UCSD-AML1 (cell line): Measurements from ENCODE around the gene HSPB8.
A peak's percentile ranks its signal among the peaks of the same experiment; 100 is the strongest.

ENCODE experiments used
- DNase-seq: peaks from one replicate; lab custom pipeline; 2025; ENCODE audit not compliant: unreplicated experiment; lab: John Stamatoyannopoulos, UW

Gene HSPB8, protein sequence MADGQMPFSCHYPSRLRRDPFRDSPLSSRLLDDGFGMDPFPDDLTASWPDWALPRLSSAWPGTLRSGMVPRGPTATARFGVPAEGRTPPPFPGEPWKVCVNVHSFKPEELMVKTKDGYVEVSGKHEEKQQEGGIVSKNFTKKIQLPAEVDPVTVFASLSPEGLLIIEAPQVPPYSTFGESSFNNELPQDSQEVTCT

DNA sequence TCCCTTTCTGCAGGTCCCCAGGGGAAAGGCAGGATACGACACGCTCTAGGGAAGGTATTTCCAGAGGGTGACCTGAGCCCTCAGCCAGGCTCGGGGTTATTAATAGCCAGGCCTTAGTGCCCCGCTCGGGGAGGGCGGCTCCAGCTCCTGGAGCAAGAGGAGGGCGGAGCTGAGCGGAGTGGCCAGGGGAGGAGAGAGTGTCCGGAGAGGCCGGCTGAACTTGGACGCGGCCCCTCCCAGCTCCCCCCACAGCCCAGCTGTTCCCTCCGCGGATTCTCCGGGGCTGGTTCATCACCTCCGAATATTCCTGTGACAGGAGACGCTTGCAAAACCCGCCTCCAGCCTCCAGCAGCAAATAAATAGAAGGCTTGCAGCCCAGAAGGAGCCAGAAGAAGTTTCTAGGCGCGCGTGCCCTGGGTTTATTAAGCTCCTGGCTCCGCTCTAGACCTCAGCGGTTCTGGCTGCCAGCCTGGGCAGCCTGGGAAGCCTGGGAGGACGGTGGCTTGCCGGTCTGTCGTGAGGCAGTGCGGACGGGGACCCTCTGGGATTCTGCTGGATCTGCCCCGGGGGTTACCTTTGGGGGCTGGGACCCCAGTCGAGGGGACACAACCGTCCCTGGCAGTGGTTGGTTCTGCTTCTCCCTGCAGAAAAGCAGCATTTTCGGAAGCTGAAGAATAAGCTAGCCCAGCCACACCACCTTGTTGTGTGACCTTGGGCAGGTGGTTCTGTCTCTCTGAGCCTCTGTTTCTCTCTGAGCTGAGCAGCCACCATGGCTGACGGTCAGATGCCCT, at the start of gene HSPB8:
HSPB8 (plus strand) TSS at position 388 of the 791 bp plus-strand sequence; CDS start at position 770, 382 bp downstream.
- no peak for DNase-seq

DNA sequence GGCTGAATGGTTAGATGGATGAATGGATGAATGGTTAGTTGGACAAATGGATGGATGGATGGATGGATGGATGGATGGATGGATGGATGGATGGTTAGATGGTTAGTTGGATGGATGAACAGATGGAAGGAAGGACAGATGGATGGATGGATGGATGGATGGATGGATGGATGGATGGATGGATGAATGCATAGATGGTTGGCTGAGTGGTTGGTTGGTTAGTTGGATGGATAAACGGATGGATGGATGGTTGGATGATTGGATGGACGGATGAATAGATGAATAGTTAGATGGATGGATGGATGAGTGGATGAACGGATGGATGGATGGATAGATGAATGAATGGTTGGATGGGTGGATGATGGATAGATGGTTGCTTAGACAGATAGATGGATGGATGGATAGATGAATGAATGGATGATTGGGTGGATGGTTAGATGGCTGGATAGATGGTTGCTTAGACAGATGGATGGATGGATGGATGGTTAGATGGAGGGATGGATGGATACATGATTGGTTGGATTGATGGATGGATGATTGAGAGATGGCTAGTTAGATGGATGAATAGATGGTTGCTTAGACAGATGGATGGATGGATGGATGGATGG, 48.8 kb upstream of the HSPB8 start:
- no peak for DNase-seq

DNA sequence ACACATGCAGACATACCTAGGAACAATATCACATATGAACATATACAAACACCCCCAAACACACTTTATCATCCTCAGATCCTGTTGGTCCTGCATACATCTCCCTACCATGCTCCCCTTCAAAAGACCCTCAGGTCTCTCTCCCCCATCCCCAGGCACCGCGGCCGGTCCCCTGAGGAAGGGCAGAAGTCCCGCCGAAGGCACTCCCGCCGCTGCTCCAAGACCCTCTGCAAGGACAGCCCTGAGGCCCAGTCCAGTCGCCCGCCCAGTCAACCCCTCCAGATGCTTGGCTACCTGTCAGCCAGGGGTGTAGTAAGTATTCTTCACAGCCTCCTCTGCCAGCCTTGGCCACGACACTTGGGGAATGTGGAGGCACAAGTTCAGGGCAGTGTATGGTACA, 48.2 kb upstream of the HSPB8 start:
- DNase-seq = no peak

DNA sequence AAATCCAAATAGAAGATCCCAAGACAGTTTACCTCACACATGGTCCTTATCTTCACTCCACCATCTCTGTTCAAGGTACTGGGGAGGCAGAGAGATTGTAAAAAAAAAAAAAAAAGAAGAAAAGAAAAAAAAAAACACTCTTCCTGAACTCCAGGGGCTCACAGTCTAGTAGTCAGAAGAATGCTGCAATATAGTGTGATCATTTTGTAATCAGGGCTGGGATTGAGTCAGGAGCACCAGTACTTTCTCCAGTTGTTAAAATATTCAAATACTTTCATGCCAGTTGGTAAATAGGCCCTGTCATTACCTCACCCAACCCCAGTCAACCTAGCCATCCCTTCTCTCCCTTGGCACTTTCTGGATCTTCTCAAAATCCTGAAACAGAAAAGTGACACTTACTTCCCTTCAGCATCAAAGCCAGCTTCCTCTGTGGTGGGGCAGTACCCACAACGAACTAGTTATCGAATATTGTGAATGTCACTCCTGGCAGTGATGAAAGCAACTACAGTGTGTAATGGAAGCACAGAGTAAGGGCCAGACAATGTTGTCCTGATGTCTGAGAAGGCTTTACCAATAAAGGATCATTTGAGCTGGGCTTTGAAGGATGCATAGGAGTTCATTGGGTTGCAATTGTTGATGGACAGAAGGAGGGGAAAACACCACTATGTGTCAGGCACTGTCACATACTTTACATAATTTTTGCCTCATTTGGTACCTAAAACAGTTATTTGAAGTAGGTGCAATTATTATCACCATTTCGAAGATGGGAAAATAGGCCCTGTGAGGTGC, 44.3 kb upstream of the HSPB8 start:
- peak; percentile 54 for DNase-seq

DNA sequence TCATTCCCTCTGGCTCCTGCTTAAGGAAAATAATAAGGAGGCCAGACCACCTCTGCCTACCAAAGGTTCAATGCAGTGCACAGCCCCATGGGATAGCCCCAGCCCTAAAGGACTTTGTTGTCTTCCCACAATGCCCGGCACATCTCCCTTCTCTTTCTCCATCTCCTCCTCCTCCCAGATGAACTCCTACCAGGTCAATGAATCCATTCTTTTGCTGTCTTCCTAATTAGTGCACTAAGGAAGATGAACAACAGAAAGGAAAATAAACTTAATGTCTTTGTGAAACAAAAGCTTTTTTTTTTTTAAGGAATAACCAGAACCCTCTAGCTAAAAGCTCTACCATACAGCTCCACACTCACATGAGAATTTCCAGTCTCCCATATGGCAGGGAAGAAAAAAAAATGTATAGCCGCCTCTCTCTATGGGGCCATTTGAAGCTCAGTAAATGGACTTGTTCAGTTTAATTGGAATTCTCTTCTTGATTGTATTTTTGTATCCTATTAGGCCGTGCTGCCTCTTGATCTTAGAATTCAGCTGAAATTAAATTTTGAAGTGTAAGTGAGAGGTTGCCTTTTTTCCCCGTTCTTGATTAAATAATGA, 41.8 kb upstream of the HSPB8 start:
- DNase-seq = no peak

DNA sequence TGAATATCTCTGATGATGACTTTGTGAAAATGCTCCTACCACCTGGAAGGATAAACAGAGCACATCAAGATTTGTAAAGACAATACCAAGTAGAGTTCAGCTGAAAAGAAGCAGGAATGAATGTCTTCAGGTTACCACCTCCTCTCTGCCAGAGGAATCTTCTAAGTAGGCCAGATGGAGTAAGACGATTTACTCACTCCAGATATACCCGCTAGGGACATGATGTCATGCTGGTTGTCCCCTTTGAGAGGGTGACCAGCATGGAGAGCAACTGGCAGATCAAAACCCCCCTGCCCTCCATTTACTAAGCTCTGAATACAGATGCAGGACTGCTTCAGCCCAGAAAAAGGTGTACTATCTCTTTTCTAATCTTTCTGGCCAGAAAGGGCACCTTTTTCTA, 39.3 kb upstream of the HSPB8 start:
- no peak for DNase-seq

DNA sequence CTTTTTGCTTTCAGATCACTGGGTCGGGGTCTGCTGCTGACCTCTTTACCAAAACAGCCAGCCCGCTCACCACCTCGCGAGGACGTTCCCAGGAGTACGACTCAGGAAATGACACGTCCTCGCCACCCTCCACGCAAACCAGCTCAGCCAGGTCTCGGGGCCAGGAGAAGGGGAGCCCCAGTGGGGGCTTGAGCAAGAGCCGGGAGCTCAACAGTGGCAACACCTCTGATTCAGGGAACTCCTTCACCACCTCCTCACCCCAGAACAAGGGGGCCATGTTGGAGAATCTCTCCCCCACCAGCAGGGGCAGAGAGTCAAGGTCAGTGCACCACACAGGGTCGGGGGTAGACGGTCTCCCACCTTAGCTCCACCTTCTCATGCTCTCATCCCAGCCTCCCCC, 33.4 kb upstream of the HSPB8 start:
- no peak for DNase-seq

DNA sequence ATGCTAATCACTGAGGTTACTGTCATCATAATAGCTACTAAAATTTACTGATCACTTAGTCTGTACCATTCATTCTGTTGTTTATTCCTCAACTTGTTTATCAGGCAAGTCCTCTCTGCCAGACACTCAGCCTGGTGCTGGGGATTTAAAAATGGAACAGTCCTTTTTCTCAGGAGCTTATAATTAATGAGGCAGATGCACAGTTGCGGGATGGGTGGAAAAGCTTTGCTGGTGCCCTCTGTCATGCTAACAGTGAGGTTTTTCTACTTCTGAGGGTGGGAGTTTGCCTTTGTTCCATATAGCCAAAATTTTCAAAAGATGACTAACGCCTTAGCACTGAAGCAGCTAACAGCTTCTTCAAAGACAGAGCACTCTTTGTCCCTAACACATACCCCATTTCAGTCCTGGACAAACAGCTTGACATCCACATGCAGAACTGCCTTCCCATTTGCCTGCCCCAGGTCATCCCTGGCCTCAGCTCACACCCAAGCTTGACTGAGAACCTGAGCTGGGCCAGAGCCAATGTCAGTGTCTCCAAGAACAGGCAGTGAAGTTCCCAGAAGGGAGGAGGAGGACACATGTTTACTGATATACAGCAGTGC, 30.8 kb upstream of the HSPB8 start:
- DNase-seq = no peak

DNA sequence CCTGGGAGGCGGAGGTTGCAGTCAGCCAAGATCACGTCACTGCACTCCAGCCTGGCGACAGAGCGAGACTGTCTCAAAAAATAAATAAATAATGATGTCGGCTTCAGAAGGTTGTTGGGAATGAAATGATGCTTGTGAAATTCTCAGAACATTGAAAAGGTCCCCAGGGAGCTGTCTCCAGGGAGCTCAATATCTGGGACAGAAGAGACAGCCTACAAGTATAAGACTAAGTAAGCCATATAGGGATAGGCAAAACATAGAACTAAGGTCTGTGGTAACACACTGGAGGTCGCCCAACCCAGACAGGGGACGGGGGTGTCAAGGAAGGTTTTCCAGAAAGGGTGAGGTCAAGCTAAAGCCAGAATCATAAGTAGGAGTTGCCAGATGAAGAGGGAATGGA, 29.5 kb upstream of the HSPB8 start:
- DNase-seq = no peak

DNA sequence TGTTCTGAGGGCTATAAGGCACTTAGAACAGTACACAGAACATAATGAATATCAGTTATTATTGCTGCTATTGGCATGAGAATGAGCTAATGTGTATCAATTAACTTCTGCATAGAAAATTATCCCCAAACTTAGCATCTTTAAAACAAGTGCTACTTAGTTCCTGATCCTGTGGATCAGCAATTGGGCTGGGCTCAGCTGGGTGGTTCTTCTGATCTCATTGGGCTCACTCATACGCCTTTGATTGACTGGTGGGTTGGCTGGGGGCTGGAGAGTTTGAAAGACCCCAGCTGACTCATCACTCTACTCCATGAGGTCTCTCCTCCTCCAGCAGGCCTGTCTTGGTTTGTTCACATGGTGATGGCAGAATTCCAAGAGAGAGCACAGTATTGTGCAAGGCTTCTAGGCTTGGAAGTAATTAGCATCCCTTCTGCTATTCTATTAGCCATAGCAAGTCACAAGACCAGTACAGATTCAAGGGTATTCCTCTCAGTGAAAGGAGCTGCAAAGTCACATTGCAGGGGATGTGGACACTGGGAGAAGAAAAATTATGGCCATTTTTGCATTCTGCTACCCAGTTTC, 27.2 kb upstream of the HSPB8 start:
- no peak for DNase-seq

DNA sequence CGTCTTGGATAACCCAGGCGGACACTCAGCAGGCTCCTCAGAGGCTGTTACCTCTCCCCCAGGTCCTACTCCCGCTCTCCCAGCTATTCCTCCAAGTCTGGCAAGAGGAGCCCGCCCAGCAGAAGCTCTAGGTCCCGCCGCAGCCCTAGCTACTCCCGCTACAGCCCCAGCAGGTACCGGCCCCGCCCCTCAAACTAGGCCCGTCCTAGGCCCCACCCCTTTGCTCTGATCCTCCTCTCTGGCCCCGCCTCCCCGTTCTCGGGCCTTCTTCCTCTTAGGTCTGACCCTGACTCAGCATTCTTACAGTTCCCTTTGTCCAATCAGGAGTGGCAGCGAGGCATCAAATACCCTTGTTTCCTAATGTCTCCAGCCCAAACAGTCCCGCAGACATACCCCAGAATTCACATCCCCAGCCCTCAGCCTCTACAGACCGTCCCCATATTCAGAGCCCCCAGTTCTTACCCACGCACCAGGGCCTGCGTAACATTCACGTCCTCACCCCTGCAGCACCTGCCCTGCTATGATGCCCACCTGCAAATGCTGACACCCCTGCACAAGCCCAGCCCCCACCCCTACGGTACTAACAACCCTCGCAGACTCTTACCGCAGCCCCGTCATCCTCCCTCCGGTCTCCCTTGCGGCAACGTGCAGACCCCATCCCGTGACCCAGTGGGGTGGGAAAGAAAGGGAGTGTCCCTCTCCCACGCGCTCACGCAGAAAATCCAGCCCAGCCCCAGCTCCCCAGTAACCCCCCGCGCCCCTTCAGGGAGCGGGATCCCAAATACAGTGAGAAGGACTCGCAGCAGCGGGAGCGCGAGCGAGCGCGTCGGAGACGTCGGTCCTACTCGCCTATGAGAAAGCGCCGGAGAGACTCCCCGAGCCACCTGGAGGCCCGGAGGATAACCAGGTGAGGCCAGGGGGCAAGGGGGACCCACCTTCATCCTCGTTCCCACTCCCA, 25.0 kb upstream of the HSPB8 start:
- peak; percentile 27 for DNase-seq

DNA sequence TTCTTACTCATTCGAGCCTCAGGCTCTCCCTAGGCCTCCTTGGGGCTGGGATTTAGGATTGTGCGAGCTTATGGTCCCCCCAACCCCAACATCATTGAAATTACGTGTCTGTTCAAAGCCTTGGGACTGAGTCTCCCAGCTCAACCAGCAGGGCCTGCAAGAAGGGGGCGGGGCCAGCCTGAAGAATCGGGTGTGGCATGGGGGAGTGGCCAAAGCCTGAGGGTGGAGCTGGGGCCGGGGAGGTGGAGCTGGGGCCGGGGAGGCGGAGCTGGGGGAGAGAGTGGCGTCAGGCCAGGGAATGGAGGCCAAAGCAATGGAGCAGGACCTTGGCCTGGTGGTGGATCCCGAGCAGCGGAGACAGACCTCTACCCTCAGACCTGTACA, 24.3 kb upstream of the HSPB8 start:
- no peak for DNase-seq

DNA sequence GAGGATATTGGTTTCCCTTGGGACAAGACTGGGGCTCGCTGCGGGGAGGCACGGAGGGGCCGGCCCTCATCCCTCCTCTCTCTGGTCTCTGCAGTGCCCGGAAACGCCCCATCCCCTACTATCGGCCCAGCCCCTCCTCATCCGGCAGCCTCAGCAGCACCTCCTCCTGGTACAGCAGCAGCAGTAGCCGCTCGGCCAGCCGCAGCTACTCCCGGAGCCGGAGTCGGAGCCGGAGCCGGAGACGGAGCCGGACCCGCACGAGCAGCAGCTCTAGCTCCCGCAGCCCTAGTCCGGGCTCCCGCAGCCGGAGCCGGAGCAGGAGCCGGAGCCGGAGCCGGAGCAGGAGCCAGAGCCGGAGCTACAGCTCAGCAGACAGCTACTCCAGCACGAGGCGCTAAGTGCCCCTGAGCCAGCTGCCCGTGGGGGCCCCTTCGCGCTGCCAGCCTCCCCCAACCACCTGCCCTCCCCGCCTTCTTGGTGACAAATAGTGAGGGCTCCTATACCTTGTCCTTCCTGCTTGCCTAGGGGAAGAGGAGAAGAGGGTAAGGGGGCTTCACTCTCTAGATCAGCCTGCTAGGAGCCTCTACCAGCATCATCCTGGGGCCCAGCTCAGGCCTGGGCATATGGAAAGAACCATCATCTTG, 22.2 kb upstream of the HSPB8 start:
- DNase-seq = no peak

DNA sequence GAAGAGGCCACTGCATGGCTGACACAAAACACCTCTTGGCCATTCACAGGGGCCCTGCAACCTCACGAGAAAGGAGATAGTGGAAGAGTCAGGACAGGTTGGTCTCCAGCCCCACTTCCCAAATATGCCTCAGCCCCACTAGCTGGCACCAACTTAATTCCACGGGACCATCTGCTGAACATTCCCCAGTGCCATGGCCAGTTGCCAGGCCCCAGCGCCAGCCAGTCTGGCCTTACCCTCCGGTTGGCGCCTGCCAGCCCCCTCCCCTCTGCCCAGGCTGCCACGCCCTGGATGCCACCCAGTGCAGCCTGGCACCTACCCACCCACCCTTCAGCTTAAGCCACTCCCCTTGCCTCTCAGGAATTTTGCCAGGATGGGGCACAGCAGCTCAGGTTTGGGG, 21.2 kb upstream of the HSPB8 start:
- no peak for DNase-seq

DNA sequence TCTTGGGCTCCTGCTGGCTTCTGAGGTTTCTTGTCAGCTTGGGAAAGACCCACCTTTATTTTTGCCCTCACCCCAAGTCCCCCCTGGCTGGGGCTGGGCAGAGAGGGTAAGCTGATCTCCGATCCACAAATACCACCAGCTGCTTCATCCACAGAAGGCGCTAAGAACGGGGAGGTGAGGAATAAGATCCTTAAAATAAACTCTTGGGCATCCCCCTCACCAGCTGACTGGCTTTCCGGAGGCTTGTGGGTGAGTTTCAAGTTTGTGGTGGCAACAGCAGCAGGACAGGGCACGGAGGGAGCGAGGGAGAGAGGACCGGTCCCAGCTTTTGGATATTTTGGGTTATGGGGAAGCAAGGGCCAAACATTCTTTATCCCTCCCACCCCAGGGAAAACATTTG, 20.8 kb upstream of the HSPB8 start:
- DNase-seq = no peak

DNA sequence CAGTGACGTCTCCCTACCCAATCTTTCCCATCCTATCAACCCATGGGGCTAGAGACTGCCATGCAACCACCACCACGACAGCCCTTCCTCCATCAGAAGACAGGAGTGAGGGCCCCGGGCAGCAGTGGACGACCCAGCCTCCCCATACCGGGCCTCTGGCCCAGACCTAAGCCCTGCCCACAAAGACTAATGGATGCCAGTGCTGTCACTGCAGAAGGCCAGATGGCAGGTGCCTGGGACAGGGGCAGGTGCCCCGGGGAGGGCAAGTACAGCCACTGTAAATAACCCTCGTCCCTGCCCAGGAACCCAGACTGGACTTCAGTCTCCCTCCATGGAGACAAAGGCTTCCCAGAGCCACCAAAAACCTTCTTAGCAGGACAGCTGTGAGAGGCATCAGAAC, 20.3 kb upstream of the HSPB8 start:
- no peak for DNase-seq

DNA sequence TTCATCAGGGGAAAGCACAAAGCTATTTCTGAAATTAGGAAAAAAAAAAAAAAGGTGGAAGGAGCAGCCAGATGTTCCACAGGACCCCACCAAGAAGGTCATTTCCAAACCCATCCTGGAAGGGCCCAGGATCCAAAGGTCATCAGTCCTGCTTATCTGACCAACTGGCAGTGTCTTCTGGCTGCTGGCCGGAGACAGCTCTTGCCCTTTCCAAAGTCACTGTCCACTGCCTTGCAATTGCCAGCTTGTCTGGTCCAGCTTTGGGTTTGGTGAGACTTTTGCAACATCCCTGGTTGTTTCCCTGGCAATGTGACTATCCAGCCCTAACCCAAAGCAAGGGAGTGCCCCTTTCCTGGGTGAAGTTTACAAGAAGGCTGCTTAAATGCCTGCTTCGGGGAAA, 18.9 kb upstream of the HSPB8 start:
- DNase-seq = no peak

DNA sequence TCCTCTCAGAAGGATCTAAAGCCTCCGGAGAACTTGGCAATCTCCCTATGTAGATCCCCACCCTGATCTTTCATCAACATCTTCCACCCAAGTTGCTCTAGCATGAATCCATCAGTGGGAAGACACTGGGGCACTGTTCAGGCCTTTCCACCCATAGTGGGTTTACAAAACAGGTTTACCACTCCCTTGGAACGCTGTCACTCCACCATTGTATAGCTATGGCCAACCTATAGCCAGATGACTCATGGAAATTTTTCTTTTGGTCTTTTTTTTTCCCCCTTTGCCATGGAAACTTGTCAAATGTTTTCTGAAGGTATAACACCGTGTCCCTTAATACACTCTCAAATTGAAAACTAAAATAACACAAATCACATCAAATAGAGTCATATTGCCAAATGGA, 10.8 kb upstream of the HSPB8 start:
- no peak for DNase-seq

DNA sequence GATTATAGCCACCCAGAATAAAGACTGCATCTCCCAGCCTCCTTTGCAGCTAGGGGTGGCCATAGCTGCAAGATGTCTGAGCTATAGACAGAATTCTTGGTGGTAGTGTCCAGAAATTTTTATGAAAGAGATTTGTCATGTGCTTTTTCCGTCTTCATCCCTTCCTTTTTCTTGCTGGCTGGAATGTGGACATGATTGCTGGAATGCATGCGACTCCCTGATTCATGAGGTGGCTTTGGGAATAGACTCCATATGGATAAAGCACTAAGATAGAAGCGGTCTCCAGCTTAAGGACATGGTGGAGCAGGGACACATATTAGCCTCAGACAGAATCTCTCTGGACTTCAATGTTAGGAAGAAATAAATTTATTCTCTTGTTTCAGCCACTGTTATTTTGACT, 10.0 kb upstream of the HSPB8 start:
- no peak for DNase-seq
